ENCODE results near the gene MYO15B.

The MYO15B gene

GRCh38 chr17:75673487-75673886 lies 85.9 kb downstream of the MYO15B start:
- Histone ChIP-seq H3K4me3 (ENCODE audit: low read length) (no peak overlapping the region), H3K36me3 (ENCODE audit: control insufficient read depth, low read length) (peaks cover 88% of the 10 kb centered on the region), H4K20me1 (ENCODE audit: control insufficient read depth, insufficient read depth, low read depth, low read length) (peaks cover 1% of the 10 kb centered on the region; the same call in 1 of the 2 replicates), H3K79me2 (ENCODE audit: control insufficient read depth, low read length) (peaks cover 92% of the 10 kb centered on the region), H3K9me2 (replicated peaks; ENCODE audit: control insufficient read depth, low read length) (no peaks in the 10 kb centered on the region), H3F3A (ENCODE audit: control insufficient read depth, insufficient read depth) (peaks cover 30% of the 10 kb centered on the region), H3K27me3 (ENCODE audit: control insufficient read depth, low read length) (no peaks in the 10 kb centered on the region), H3K4me1 (ENCODE audit: control insufficient read depth, low read length) (peaks cover 15% of the 10 kb centered on the region), H3K4me2 (ENCODE audit: low read length) (no peak overlapping the region), H3K27ac (ENCODE audit: low read depth, low read length) (no peak overlapping the region), H3K9me3 (ENCODE audit: control insufficient read depth, insufficient read depth, low read length) (no peaks in the 10 kb centered on the region)
- no peak for TF ChIP-seq CTCF (IDR thresholded peaks at IDR 0.05; ENCODE audit: low read depth, low read length, poor library complexity, severe bottlenecking)
- no peak for TF ChIP-seq EZH2phosphoT487 (IDR thresholded peaks at IDR 0.05; ENCODE audit: borderline replicate concordance, low read length)

Data from DOHH2 (cell line).